B cell (primary cell): ENCODE measurements around the gene TRIM40.

Experiments used
- EZH2 ChIP-seq: IDR thresholded peaks from 2 replicates; pipeline ENCODE4 v1.6.1; 2012; ENCODE audit warnings: borderline replicate concordance, low read depth, mild to moderate bottlenecking, moderate library complexity, low read length; ENCODE audit not compliant: insufficient read depth, poor library complexity, severe bottlenecking
- TF ChIP-seq, protein P1 (sequence below): fragments of 200-600 bp; IDR thresholded peaks from one replicate; pipeline ENCODE4 v1.8.0; 2022; ENCODE audit warnings: antibody characterized with exemption, mild to moderate bottlenecking

DNA sequence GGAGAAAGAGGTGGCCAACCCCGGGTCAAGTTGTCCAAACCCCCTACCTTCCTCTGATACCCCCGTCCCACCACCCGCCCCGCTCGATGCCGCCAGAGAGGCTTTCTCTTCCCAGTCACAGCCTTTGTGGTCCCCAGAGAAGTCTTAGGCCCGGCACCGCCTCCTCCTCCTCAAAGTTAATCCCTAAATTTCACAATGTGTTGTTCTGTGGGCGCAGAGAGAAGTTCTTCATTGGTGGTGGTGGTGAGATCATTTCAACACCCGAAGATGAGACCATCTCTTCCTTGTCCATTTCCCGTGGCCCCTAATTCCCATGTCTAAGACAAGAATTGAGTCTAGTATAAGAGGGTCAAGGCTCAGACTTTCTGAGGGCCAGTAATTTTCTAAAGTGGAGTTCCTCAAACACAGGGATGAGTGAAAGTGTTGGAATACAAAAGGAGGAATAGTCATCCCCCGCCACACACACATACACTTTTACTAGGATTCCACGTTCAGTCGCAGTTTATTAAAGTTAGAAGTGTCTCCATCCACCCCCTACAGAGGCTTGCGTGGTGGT is 33.4 kb upstream of the TRIM40 start:
- TF ChIP-seq, protein P1, sequence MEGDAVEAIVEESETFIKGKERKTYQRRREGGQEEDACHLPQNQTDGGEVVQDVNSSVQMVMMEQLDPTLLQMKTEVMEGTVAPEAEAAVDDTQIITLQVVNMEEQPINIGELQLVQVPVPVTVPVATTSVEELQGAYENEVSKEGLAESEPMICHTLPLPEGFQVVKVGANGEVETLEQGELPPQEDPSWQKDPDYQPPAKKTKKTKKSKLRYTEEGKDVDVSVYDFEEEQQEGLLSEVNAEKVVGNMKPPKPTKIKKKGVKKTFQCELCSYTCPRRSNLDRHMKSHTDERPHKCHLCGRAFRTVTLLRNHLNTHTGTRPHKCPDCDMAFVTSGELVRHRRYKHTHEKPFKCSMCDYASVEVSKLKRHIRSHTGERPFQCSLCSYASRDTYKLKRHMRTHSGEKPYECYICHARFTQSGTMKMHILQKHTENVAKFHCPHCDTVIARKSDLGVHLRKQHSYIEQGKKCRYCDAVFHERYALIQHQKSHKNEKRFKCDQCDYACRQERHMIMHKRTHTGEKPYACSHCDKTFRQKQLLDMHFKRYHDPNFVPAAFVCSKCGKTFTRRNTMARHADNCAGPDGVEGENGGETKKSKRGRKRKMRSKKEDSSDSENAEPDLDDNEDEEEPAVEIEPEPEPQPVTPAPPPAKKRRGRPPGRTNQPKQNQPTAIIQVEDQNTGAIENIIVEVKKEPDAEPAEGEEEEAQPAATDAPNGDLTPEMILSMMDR = no peak
- TF ChIP-seq EZH2 = no peak
